ENCODE results near the gene CDH13.

CDH13 gene

DNA sequence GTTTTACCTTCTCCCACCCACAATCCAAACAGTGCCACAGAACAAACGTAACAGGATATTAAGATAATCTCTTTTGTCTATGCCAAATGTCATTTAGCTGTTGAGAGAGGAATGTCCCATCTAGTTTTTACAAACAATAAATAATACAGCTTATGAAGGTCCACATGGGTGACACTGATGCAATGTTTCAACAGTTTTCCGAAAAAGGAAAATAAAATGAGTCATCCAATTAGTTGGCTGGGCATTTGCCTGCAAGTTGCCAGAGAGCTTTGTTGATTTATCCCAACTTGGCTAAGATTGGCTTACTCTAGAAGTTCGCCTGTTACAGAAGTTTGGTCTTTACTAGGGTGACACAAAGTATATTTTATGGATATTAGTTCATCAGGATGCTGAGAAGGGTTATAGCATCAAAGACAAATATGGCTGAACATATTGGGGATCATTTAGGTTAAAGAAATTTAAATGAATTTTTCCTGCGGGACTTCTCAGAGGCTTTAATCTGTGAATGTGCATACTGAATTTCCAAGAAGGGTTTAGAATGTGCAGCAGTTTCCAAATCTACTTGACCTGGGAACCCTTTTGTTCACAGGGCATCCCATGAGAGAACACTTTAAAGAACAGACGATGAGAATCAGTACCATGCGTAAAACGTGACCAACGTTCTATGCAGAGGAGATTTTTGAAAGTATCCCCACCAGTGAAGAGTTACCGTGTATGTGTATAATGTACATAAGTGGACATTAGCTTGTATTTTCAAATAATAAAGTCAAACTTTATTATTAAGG lies 73.1 kb downstream of the CDH13 start:
- no peak for DNase-seq

DNA sequence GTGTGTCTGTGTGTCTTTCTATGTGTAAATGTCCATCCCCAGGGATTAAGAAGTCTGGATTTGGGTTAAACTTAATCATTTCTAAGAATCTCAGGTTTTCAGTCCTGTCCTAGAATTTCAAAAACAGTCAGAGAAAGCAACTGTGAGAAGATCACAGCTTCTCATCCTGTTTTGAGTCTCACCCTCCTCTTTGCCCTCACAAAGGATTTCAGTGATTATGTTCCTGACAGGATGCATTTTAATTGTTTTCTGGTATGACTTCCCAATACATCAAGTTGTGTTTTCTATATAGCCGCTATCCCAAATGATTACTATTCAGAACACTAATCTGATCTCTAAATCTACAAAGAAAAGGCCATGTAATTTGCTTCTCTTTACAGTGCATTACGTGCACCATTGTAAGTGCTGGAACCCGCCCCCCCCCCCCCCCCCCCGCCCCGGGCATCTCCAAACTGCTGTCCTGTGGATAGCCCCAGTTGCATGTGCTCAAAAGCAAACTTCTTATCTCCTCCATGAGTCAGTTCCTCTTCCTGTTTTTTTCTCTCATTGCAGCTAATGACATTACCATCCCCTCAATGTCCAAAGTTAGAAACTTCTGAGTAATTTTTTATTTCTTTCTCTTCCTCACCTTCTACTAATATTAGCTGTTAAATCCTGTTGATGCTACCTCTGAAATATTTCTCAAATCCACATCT lies 73.9 kb downstream of the CDH13 start:
- no peak for DNase-seq

DNA sequence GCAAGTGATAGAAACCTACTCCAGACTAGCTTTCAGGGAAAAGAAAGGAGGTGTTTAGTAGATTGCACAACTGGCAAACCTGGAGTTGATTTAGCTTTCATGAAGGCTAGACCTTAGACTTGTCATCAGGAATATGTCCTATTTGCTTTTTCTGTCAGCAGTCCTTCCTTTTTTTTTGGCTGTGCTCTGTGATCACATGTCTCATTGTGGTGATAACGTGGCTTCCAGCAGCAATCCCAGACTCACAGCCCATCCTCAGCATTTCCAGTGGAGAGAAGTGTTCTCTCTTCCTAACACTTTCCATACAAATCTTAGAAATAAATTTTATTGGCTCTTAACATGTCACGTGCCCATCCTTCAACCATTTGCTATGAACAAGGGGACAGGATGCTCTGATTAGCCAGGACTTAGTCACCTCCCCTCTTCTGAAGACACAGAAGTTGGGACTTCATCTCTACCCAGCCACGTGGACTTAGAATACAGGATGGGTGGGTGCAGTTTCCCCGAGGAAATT lies 74.7 kb downstream of the CDH13 start:
- no peak for DNase-seq

DNA sequence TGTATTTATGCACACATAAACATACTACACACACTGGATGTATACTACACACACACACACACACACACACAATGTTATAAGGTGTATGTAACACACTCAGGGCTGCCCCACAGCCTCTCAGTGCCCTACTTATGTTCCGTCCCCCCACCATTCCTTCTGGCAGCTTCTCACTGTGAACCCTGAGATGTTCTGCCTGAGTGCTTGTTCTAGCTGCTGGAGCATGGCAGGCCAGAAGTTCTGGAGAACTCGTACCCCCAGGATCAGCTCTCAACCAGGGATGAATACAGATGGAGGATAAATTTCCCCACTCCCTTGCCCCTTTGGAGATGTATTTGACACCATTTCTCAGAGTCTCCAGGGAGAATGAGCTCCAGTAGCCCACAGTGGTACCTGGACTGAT lies 76.4 kb downstream of the CDH13 start:
- DNase-seq, result no peak

DNA sequence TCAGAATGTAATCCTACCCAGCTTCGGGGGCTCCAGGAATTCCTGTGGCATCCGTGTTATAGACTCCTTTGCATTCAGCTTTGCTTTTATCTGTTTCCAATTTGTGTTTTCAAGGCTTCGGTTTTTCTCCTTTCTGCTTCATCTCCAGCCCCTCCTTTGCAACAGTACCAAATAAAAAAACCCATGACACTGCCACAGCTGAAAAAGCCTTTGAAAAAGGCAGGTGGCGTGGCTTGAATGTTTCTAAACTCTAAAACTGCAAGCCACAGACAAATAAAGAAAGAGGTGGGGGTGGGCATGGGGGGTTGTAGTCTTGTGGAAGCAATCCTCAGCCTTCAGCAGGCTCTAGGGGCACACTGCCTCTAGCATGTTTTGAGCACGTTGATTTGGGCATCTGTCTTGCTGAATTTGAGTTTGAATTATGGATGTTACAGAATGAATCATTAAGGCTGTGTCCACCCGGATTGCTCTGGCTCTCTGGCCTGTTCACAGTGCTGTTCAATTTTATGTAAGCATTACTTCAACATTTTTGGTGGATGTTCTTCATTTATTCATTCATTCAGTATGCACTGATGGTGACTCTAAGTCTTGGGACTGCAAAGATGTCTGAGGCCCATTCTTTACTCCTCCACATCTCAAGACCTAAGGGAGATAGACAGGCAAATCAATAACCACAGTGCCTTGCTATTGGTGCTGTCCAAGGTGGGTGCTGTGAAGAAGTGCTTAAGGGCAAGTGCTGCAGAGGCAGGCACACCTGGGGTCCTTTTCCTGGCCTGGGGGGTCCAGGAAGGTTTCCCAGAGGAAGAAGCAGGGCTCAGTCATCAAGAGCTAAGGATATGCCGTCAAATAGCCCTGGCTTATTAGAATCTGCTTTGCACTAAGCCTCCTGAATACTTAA lies 77.4 kb downstream of the CDH13 start:
- DNase-seq, result no peak

DNA sequence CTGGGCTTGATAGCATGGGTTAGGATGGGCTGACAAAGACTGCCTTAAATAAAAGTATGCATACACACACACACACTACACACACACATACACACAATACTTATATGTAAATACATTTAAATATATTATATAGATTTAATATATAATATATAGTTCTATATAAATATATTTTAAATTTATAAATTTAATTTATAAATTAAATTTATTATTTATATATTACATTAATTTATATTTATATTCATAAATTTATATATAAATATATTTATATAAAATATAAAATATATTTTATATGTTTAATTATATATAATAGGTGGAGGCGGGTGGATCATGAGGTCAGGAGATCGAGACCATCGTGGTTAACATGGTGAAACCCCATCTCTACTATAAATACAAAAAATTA lies 83.2 kb downstream of the CDH13 start:
- DNase-seq, result no peak

DNA sequence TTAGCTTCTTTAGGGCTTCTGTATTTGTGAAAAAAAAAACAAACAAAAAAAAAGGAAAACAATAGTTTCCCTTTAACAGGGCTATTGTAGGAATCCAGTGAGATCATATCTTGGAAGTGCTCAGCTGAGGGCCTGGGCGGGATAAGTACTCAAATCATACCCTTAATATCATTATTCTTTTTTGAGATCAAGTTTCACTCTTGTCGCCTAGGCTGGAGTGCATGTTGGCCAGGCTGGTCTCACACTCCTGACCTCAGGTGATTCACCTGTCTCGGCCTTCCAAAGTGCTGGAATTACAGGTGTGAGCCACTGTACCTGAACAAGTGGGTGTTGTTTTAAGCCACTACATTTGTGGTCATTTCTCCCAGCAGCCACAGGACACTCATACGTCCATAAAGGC lies 87.0 kb downstream of the CDH13 start:
- no peak for DNase-seq

DNA sequence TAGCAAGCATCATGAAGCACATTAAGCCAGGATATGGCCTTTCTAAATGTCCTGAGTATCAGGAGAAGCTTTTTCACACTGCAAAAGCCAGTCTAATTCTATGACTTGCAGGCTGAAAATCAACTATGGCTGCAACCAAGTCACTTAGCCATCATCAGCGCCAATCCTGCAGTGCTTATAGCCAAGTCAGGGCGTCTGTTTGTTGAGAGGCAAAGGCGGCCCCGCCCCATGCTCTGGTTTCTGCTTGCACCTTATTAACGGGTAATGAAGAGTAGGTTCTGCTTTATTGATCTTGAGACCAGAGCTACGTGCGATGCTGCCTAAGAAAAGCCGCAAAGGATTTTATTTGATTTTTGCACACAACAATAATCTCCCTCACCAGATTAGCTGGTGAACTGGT lies 88.4 kb downstream of the CDH13 start:
- no peak for DNase-seq

DNA sequence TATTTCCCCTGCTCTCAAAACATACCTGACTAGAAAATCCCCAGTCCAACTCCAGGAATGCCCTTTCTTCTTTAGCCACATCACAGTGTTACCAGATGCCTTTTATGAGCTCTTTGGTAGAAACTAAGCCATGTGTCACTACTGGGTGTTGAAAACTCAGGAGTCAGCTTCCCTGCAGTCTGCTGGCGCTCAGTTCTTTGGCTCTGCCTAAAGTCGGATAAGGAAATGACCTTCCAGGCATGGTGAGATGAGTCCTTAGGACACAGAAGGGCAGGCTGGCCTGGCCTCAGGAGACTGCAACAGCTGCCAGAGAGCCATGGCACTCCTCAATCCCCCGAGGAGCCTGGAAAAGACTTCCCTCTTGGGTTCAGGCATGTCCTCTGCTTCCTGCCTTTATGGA lies 89.1 kb downstream of the CDH13 start:
- no peak for DNase-seq

DNA sequence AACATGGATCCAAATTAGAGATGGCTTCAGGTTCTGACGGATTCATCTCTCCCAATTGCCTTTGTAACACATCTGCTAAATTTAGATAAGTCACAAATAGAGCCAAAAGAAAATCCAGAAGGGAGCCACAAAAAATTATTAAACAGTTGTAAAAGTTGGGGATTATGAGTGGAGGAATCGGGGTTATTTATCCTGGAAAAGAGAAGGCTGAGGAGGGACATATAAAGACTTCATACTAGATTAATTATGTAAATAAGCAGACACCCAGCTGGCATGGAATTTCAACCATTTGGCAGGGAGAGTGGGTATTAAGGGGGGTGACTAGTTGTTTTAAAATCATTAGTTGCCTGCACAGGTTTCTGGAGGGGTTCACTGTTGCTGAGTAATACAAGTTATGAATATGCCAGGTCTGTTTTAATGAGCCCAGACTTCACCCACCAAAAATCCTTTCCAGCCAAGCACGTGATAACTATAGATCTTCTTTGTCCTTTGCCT lies 89.6 kb downstream of the CDH13 start:
- DNase-seq, result no peak

DNA sequence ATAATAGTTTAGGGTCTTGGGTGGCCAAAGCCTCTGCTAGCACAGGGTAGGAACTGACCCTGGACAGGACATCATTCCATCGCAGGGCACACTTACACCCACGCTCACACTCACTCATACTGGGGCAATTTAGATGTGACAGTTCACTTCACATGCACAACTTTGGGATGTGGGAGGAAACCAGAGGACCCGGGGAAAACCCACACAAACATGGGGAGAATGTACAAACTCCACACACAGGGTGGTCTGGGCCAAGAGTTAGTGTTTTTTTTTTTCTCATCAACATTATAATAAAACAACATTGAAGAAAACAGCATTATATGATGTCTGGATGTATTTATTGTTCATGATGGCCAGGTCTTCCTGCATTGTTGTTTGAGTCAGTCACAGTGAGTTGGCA lies 93.6 kb downstream of the CDH13 start:
- no peak for DNase-seq

DNA sequence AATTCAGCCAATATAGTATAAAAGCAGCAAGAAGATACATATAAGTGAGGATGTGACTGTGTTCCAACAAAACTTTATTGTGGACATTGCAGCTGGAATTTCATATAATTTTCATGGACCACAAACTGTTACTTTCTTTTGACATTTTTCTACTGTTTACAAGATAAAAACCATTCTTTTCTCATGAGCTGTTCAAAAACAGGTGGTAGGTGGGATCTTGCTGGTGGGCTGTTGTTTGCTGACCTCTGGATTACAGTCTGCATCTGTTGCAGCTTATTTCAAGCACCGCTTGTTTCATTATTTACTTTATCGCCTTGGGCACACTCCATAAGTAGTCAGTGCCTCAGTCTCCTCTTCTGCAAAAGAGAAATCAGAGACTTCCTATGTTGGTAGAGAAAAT lies 99.5 kb downstream of the CDH13 start:
- no peak for DNase-seq

DNA sequence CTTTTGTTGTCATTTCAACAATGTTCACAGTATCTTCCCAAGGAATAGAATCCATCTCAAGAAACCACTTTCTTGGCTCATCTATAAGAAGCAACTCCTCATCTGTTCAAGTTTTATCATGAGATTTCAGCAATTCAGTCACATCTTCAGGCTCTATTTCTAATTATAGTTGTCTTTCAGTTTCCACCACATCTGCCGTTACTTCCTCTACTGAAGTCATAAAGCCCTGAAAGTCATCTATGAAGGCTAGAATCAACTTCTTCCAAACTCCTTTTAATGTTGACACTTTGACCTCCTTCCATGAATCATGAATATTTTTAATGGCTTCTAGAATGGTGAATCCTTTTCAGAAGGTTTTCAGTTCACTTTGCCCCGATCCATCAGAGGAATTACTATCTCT lies 102.1 kb downstream of the CDH13 start:
- DNase-seq, result no peak

DNA sequence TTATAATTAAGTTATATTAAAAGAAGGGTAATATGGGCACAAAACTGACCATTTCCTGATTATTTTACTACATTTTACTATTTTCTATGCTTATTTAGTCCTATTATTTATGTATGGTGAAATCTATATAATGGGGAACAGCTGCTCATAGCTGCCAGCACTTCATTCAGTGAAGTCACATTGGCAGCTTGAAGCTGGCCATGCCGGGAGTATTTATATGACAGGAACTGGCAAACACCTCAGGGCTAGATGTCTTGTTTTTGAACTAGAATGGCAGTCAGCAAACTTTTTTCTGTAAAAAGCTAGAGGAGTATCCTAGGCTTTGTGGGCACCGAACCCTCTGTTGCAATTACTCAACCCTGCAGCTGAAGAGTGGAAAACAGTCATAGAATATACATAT lies 104.1 kb downstream of the CDH13 start:
- DNase-seq, result no peak

DNA sequence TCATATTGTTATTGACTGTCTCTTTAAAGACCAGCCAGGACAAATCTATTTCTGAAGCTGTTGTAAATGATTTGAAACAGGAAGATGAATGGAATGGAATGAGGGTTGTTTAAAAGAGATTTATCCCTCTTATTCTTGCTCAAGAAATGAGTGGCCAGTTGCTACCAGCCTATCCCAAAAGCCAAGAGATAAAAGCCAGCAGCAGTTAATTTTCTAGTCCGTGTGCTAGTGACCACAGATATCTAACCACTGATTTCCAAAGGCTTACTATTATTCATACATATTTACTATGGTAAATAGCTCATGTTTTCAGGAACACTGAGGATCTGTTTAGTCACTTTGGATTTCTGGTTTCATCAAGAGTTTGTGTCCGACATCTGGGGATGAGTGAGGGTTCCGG lies 105.7 kb downstream of the CDH13 start:
- DNase-seq, result no peak

DNA sequence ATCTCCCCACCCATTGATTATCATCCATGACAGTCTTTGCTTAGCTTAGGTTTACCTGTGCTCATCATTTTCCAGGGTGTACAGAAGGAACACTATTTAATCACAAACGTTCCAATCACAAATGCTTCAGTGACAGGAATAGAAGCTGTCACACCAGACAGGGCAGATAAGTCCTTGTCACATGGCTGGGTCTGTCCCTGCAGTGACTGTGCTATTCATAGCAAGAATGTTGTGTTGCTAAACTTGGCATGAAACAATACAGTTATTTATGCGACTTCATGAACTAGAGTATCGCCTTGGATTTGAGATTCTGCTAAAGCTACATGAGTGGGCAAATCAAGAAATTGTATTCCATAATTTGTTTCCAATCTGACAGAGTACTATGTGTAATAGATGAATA lies 108.4 kb downstream of the CDH13 start:
- no peak for DNase-seq

DNA sequence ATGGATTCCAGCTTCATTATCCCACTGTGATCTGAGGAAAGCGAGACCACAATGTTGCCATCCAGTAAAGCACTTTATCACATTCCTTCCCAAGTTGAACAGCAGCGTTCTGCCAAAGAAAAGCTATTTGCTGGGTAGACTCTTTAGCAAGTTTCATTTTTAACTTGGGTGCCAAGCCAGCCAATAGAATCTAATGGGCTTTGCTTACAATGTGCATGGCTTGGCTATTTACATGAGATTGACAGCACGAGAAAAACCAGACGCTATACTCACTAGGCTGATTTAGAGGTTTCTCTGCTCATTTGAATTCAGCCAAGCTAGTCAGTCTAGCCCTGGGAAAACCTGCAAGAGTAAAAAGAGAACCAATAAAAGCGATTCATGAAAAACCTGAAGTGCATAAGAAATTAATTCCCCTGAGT lies 108.9 kb downstream of the CDH13 start:
- DNase-seq, result no peak

DNA sequence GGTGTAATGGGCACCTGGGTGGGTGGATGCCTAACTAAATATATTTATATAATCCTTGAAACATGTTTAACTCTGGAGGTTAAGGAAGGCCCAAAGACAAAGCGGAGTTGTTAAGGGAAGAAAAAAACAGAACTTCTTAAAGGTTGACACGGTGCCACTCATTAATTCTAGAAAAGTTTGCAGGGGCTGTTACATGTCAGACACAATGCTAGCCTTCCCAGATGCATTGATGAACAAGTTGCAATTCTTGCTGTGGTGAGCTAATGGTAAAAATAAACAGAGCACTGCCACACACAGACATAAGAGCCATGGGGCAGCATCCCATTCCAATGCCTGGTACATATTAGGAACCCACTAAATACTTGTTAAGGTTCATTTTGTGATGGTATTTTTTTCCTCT lies 109.5 kb downstream of the CDH13 start:
- DNase-seq, result no peak

DNA sequence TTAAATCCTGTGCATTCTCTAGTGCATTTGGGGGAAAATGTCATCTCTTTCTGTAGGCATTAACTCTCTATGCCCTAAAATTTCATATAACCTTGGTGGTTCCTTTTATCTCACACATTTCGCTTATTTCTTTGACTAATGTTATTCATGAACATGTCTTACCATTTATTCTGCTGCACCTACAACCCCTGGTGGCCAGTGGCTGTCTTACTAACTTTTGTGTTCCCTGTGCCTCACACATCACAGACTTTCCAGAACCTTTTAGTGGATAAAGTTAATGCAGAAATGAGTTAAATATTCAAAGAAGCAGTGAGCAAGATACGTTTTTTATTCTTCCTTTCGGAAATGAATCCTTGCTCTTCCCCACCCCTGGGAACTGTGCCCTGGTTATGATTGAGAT lies 111.9 kb downstream of the CDH13 start:
- DNase-seq, result no peak

DNA sequence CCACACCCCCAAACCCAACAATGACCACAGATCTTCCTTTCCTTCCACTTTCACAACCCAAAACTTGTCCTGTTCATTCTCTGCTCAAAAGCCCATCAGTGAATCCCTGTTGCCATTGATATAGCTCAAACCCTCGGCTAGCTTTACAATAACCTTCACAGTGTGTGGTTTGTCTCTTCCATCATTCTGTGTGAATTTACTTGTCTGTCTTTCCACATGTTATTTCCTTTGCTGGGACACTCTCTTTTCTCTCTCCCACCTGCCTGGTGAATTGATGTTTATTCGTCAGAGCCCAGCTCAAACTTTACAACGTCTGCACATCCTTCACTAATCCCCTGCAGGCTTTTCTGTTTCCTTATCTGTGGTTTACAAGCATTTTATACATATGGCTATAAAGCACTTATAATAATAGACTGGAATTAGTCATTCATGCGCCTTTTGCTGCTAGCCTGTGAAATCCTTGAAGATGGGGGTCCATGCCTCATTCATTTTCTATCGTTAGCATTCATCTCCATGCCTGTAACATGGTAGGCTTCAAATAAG lies 114.4 kb downstream of the CDH13 start:
- no peak for DNase-seq

DNA sequence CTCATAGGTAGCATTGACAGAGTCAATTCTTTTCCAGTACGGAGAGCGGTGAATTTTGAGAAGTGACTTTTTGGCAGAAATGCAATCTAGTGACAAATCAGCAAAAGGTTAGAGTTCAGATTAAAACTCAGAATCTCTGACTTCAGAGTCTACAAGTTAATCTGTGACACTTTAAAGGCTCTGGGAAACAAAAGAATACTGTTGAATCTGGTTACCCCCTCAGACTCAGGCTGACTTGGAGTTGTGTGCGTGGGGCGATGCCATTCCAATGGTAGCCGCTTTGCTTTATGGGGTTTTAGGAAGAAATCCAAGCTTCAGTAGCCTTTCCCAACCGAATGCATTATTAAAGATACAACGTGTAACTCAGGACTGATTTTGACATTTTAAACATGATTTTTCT lies 118.2 kb downstream of the CDH13 start:
- DNase-seq, result no peak

DNA sequence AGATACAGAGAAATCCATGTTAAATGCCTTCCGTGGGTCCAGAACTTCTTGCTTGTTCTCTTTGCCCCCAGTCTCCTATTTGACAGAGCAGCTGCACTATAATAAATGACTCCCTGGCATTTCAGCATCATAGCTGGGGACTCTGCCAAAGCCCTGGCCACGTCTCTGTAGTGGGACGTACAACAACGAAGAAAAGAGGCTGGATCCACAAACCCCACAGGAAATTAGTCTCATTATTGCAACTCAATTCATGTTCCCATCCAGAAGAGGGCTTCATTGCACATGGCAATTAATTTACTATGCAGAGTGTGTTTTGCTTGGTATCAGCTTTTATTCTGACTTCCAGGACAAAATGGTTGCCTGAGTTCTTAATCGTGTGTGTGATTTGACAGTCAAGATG lies 121.3 kb downstream of the CDH13 start:
- no peak for DNase-seq

DNA sequence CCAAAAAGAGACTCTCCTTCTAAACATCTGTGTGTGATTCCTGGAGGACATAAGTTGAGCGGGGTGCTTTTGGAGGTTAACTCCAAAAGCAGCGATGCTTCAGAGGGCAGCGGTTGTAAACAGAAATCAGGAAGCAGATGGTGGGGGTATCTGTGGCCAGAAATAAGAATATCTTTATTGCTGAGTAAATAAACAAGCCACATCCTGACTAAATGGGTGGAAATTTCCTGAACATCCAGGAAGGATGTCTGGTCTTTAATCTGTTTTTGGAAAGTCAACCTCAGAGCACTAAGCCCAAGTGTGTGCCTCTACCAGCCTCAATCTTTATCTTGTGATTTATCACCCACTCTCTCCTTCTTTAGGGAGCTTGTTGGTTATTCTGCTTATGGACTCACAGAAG lies 123.3 kb downstream of the CDH13 start:
- DNase-seq, result no peak

Data from effector CD8-positive, alpha-beta T cell (primary cell).